GM12892 (cell line): ENCODE measurements around the gene ITPKB.

Experiments
- POLR2A ChIP-seq: IDR thresholded peaks from 2 replicates; pipeline ENCODE4 v1.6.1; 2011; ENCODE audit warnings: low read depth, low read length, control low read depth
- POLR2AphosphoS5 ChIP-seq: IDR thresholded peaks from 2 replicates; pipeline ENCODE4 v1.6.1; 2011; ENCODE audit warnings: low read depth, low read length, control low read depth
- TAF1 ChIP-seq: IDR thresholded peaks from 2 replicates; pipeline ENCODE4 v1.6.1; 2011; ENCODE audit warnings: low read depth, mild to moderate bottlenecking, control low read depth, low read length, borderline replicate concordance

GRCh38 chr1:226602186-226603021 is 136.7 kb downstream of the ITPKB start:
- TF ChIP-seq TAF1: no peak
- TF ChIP-seq POLR2A: no peak
- TF ChIP-seq POLR2AphosphoS5: no peak
